Measurements from ENCODE around the gene RLN3. TPM values are rescaled to one million over a fixed set of nuclear protein-coding genes. Genes with fewer than 3 reads are reported as not detected.
"Not testable (repeated sequence)": the region's sequence is repeated elsewhere in the genome, so short reads cannot be mapped to it uniquely, and the experiment has no call there.

RLN3 gene
- total and polyA plus RNA-seq, 8 donors: not detected

- TF ChIP-seq POLR2AphosphoS5 (IDR thresholded peaks at IDR 0.05): no peak
- no peak for TF ChIP-seq POLR2A (IDR thresholded peaks at IDR 0.05)
- no peak for TF ChIP-seq EP300 (IDR thresholded peaks at IDR 0.05)
- TF ChIP-seq, protein P1, sequence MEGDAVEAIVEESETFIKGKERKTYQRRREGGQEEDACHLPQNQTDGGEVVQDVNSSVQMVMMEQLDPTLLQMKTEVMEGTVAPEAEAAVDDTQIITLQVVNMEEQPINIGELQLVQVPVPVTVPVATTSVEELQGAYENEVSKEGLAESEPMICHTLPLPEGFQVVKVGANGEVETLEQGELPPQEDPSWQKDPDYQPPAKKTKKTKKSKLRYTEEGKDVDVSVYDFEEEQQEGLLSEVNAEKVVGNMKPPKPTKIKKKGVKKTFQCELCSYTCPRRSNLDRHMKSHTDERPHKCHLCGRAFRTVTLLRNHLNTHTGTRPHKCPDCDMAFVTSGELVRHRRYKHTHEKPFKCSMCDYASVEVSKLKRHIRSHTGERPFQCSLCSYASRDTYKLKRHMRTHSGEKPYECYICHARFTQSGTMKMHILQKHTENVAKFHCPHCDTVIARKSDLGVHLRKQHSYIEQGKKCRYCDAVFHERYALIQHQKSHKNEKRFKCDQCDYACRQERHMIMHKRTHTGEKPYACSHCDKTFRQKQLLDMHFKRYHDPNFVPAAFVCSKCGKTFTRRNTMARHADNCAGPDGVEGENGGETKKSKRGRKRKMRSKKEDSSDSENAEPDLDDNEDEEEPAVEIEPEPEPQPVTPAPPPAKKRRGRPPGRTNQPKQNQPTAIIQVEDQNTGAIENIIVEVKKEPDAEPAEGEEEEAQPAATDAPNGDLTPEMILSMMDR (IDR thresholded peaks at IDR 0.05): no peak
- Histone ChIP-seq H3K4me1 (peaks cover 0 to 10% (median 3%) of the 10 kb centered on the region in 4 donors), H3K4me3 (no peak overlapping the region), H3K27me3 (no peaks in the 10 kb centered on the region), H3K36me3 (no peaks in the 10 kb centered on the region), H3K9me3 (no peaks in the 10 kb centered on the region), H3K27ac (no peak overlapping the region)
- DNase-seq: no peak
- 55 to 88% (median 75%) methylated on average over 2 of the region's 2 CpGs for WGBS, 5 donors
- intact Hi-C loops (cut with DNase I; ENCODE audit: low total_unique reads): no loop called here
Observed at GRCh38 chr19:14012378-14012915, 15.5 kb upstream of the RLN3 start.

GRCh38 chr19:14015524-14016035 lies 12.4 kb upstream of the RLN3 start:
- no peaks in the 10 kb centered on the region for H3K27me3 ChIP-seq
- no peaks in the 10 kb centered on the region for H3K9me3 ChIP-seq
- H3K27ac ChIP-seq: peak overlapping the region in 1 of 5 donors; percentile 49
- TF ChIP-seq, protein P1 (IDR thresholded peaks at IDR 0.05): no peak
- TF ChIP-seq POLR2AphosphoS5 (IDR thresholded peaks at IDR 0.05) (no peak), EP300 (IDR thresholded peaks at IDR 0.05) (no peak), POLR2A (IDR thresholded peaks at IDR 0.05) (no peak)
- H3K4me3 ChIP-seq: no peak overlapping the region
- 31 to 50% (median 36%) methylated on average over 8 of the region's 8 CpGs for WGBS, 5 donors
- H3K36me3 ChIP-seq: no peaks in the 10 kb centered on the region
- intact Hi-C loops (cut with DNase I; ENCODE audit: low total_unique reads): no loop called here
- peak in 1 of 2 donors; percentile 83 for DNase-seq
- H3K4me1 ChIP-seq: peaks cover 0 to 10% (median 3%) of the 10 kb centered on the region in 4 donors

DNA sequence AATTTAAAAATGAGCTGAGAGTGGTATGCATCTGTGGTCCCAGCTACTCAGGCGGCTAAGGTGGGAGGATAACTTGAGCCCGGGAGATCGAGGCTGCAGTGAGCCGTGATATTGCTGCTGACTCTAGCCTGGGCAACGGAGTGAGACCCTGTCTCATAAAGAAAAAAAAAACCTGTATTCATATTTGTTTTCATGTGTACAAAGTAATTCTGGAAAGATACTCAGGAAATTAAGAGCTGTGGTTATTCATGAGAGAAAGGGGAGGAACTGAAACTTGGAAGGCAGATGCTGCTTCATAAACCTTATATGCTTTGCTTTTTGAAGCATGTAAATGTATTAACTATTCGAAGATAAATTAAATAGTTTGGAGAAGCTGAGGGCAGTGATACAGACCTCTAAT lies 8.8 kb upstream of the RLN3 start:
- Histone ChIP-seq H3K36me3 (no peaks in the 10 kb centered on the region), H3K27me3 (no peaks in the 10 kb centered on the region), H3K4me1 (peaks cover 0 to 20% (median 7%) of the 10 kb centered on the region in 4 donors), H3K9me3 (no peaks in the 10 kb centered on the region), H3K27ac (no peak overlapping the region), H3K4me3 (no peak overlapping the region)
- DNase-seq: no peak
- intact Hi-C loops (cut with DNase I; ENCODE audit: low total_unique reads): no loop called here
- WGBS, 5 donors: 77 to 93% (median 81%) methylated on average over 6 of the region's 6 CpGs
- TF ChIP-seq, protein P1 (IDR thresholded peaks at IDR 0.05): no peak

DNA sequence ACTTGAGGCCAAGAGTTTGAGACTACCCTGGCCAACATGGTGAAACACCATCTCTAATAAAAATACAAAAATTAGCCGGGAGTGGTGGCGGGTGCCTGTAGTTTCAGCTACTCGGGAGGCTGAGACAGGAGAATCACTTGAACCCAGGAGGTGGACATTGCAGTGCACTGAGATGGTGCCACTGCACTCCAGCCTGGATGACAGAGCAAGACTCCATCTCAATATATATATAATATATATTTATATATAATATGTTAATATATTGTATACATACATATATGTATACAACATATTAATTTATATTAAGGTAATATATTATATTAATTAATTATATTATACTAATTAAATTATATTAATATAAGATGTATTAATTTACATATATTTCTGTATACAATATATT lies 8.2 kb upstream of the RLN3 start:
- H3K27me3 ChIP-seq; H3K27ac ChIP-seq; intact Hi-C loops (cut with DNase I; ENCODE audit: low total_unique reads); H3K9me3 ChIP-seq; H3K36me3 ChIP-seq; H3K4me3 ChIP-seq; DNase-seq: not testable (repeated sequence)
- WGBS, 5 donors: 88 to 95% (median 94%) methylated on average over 3 of the region's 3 CpGs
- H3K4me1 ChIP-seq: peaks cover 0 to 20% (median 7%) of the 10 kb centered on the region in 4 donors

DNA sequence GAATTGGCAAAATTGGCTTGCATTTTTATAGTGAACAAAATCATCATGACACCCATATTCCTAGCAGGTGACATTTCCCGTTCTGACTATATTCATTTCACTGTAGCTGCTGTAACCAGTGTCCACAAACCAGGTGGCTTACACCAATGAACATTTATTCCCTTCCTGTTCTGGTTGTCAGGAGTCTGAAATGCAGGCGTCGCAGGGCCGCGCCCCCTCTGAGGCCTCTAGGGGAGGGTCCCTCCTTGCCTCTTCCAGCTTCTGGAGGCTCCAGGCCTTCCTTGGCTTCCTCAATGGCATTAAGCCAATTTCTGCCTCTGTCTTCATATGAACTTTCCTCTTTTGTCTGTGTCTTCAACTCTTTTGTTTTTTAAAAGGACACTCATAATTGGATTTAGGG lies 6.5 kb upstream of the RLN3 start:
- peak in 1 of 2 donors; percentile 69 for DNase-seq

More for the DNA sequence above, 6.5 kb upstream of the RLN3 start:
- H3K27me3 ChIP-seq: peaks cover 0 to 2% (median 0%) of the 10 kb centered on the region in 3 donors
- 52 to 86% (median 63%) methylated on average over 5 of the region's 5 CpGs for WGBS, 5 donors
- H3K9me3 ChIP-seq: no peaks in the 10 kb centered on the region
- intact Hi-C loops (cut with DNase I; ENCODE audit: low total_unique reads): no loop called here
- H3K4me1 ChIP-seq: peaks cover 0 to 10% (median 3%) of the 10 kb centered on the region in 4 donors
- TF ChIP-seq, protein P1 (IDR thresholded peaks at IDR 0.05): no peak
- TF ChIP-seq POLR2AphosphoS5 (IDR thresholded peaks at IDR 0.05) (no peak), POLR2A (IDR thresholded peaks at IDR 0.05) (no peak), EP300 (IDR thresholded peaks at IDR 0.05) (no peak)
- H3K27ac ChIP-seq: no peak overlapping the region
- no peak overlapping the region for H3K4me3 ChIP-seq
- no peaks in the 10 kb centered on the region for H3K36me3 ChIP-seq
